ENCODE results near the gene PSTPIP1. TPM values are rescaled to one million over a fixed set of nuclear protein-coding genes. Genes with fewer than 3 reads are reported as not detected.

Gene PSTPIP1
- total and polyA plus RNA-seq, 9 of the 15 experiments (the other 6 are each of a cell fraction or from before 2014, with no cell fraction given), result not detected

DNA sequence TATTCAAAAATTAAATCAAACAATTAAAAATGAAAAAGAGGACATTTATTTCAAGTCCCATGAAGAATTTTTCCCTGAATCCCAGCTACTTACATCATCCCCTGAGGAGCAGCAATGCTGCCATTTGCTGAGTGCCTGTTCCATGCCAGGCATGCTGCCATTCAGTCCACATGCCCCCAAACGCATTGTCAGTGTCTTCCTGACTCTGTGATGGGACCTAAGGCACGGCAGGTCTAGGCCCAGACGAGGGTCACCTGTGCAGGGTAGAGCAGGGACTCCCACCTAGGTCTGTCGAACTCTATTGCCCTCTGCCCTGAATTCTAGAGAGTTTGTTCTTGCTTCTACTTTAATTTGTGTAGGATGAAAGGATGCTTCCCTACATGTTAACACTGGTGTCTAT, 7.0 kb downstream of the PSTPIP1 start:
- FAIRE-seq, result no peak
- TF ChIP-seq, protein P1, sequence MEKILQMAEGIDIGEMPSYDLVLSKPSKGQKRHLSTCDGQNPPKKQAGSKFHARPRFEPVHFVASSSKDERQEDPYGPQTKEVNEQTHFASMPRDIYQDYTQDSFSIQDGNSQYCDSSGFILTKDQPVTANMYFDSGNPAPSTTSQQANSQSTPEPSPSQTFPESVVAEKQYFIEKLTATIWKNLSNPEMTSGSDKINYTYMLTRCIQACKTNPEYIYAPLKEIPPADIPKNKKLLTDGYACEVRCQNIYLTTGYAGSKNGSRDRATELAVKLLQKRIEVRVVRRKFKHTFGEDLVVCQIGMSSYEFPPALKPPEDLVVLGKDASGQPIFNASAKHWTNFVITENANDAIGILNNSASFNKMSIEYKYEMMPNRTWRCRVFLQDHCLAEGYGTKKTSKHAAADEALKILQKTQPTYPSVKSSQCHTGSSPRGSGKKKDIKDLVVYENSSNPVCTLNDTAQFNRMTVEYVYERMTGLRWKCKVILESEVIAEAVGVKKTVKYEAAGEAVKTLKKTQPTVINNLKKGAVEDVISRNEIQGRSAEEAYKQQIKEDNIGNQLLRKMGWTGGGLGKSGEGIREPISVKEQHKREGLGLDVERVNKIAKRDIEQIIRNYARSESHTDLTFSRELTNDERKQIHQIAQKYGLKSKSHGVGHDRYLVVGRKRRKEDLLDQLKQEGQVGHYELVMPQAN (IDR thresholded peaks at IDR 0.05; ENCODE audit: borderline replicate concordance), result no peak
- TF ChIP-seq CHD4 (IDR thresholded peaks at IDR 0.05; ENCODE audit: insufficient read depth, insufficient replicate concordance, low read depth, low read length, poor library complexity, severe bottlenecking), result no peak
- no peak for TF ChIP-seq ZNF347 (CRISPR knock-in tag; IDR thresholded peaks at IDR 0.05; ENCODE audit: low read depth)
- TF ChIP-seq ZNF140 (CRISPR knock-in tag; IDR thresholded peaks at IDR 0.05), result no peak
- TF ChIP-seq OTX1 (CRISPR knock-in tag; IDR thresholded peaks at IDR 0.05), result no peak
- TF ChIP-seq ZNF239 (CRISPR knock-in tag; IDR thresholded peaks at IDR 0.05), result no peak
- TF ChIP-seq GABPB2 (CRISPR knock-in tag; conservative IDR thresholded peaks at IDR 0.05), result no peak
- no peaks in the 10 kb centered on the region for H4K20me1 ChIP-seq (replicated peaks; ENCODE audit: control insufficient read depth, insufficient read depth, low read length)
- peaks cover 27 to 70% of the 10 kb centered on the region in 2 experiments for H3K27me3 ChIP-seq (ENCODE audit: control insufficient read depth in 2 of 2, insufficient read depth in 2 of 2, low read length in 2 of 2)
- no peak overlapping the region for H3K27ac ChIP-seq (ENCODE audit: extremely low read depth, low read depth, low read length)
- H3K4me1 ChIP-seq (replicated peaks in 1 of 2; ENCODE audit: control insufficient read depth in 2 of 2, insufficient read depth in 2 of 2, low read length in 2 of 2), result no peaks in the 10 kb centered on the region
- ATAC-seq, result no peak
- no peaks in the 10 kb centered on the region for H3K9me3 ChIP-seq (replicated peaks; ENCODE audit: control insufficient read depth, insufficient read depth, low read depth, low read length)
- H3K36me3 ChIP-seq (ENCODE audit: control insufficient read depth, insufficient read depth, low read length), result no peaks in the 10 kb centered on the region
- in situ Hi-C loops (cut with MboI), result no loop called here
- no peak overlapping the region for H3K9ac ChIP-seq (ENCODE audit: insufficient read depth in 1 of 2, low read depth in 2 of 2, low read length in 2 of 2)
- H2AFZ ChIP-seq (ENCODE audit: low read depth, low read length), result no peak overlapping the region
- peaks cover 3% of the 10 kb centered on the region for H3K9me1 ChIP-seq (ENCODE audit: control insufficient read depth, insufficient read depth, low read length)
- no peak overlapping the region for H3K4me2 ChIP-seq (ENCODE audit: insufficient read depth, low read length)
- H3K4me3 ChIP-seq, result no peak overlapping the region
- DNase-seq (ENCODE audit: extremely low read depth in 1 of 4, low spot score in 3 of 4), result no peak
- WGBS (ENCODE audit: insufficient coverage, low coverage, missing lambda C conversion rate), result 0% methylated on average over 4 of the region's 4 CpGs
- intact Hi-C loops (cut with micrococcal nuclease), result no loop called here
- no TSS peak for BruUV-seq (replicated peaks)
- H3K79me2 ChIP-seq (ENCODE audit: control insufficient read depth, insufficient read depth, low read length), result no peaks in the 10 kb centered on the region
- CTCF ChIA-PET (ENCODE audit: low intra/inter-chr PET ratio), result no interaction called here
- POLR2A ChIA-PET, result no interaction called here

All from K562 (cell line).